Activated T-cell treated with anti-CD3 and anti-CD28 coated beads for 24 hours (primary cell): Measurements from ENCODE around the gene EI24.

Experiments
- DNase-seq: peaks from one replicate; pipeline ENCODE4 v3.0.0-alpha.2; 2020; ENCODE audit warnings: low read depth

EI24 gene

DNA sequence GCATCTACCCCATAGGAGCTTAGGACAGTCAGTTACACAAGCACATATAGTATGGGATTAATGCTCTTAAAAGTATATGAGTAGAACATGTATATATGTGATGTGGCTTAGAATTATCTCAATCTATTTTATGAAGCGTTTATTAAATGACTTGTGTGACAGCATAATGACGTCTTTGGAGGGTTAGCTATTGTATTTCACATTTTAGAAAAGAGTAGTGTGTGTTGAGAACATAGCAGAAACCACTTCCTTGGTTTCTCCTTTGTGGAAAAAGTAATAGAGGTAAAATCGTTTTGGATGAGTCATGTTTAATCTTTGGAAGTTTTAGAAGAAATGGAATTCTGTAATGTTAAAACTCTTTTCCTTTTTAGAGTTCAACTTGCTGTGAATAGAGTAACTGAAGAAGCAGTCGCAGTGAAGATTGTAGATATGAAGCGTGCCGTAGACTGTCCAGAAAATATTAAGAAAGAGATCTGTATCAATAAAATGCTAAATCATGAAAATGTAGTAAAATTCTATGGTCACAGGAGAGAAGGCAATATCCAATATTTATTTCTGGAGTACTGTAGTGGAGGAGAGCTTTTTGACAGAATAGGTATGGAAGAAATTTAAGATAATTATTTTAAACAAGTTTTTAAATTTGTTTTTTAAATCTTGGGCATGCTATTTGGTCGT is 58.1 kb downstream of the EI24 start:
- DNase-seq, result no peak
